ENCODE measurements around the gene PAK1.

PAK1 gene

DNA sequence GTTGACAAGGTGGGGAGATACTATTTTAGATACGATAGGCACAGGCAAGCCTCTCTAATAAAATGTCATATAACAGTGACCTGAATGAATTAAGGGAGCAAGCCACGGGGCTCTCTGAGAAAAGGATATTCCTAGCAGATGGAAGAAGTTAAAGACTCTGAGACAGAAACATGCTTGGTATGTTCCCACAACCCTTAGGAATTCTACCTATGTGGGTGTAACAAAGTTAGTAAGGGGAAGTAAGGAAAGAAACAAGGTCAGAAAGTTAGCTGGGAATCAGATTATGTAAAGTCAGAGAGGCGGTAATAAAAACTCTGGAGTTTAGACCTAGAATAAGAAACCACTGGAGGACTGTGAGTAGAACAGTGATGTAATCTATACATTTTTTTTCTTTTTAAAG lies 112.7 kb downstream of the PAK1 start:
- no peak for DNase-seq

DNA sequence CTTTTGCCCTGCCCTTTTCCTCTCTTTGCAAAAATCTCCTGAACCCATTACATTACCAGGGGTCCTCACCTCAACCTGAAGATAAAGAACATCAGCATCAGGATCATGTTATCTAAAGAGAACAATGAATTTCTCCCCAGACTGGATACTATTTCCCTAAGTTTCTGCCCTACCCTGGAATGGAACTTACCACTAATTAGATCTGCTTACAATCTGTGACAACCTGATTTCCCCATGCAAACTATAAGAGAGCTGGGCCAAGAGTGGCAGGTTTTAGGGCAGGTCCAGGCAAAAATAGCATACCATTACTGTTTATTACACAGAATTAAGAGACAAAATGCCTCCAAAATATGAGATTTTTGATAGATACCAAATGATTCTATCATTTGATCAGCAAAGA lies 114.4 kb downstream of the PAK1 start:
- no peak for DNase-seq

DNA sequence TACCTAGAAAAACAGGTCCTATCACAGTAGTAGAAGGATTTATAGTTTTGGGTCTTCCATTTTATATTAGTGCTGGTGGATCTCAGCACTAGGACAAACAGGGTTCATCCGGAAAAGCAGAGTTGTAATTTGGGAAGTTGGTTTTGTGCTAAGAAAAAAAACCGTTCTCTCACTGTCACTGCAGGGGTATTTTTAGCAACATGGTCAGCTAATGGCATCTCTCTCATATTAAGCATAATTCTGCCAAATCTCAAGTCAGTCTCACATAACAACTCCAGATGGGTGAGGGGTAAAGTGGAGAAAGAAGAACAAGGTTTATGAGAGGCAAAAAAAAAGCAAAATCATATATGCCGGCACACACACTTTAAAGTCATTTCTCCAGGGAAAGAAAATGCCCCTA lies 120.8 kb downstream of the PAK1 start:
- DNase-seq, result no peak

DNA sequence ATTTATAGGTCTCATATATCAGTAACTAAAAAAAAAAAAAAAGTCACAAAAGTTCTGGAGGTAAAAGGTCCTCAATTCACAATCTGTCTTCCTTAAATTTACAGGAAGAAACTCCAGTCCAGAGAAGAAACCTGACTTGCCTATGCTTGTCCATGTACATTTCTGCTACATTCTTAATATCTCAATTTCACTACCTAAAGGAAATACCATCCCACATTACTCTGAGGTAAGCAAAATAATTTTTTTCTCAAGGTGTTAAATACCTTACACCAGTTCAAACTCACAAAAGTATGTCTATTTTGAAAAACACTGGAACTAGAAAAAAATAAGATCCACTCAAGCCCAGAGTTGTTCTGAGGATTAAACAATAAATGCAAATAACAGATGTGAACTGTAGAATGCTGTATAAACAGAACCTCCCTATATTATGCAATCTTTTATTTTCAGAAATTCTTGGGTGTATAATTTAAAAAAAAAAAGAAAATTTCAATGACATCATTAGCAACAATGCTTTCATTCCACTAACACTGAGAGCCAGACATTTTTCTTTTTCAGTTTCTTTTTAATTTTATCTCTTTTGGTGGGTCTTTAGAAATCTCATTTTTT lies 122.5 kb downstream of the PAK1 start:
- DNase-seq, result no peak

DNA sequence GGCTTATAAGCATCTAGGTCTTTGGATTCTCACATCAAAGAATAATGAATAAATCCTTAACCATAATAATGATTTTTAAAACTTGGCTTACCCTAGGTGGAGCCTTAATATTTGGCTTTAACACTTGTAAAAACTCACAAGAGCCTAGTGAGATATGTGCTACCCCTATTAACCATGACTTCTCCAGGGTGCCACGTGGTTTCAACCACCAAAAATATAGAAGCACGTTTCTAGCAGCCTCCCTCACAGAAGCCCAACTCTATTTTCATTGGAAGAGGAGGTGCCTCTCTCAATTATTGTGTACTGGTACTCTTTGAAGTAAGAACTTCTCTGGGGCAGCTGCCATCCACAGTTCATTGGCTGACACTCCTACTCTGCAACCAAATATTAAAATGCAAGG lies 125.9 kb downstream of the PAK1 start:
- no peak for DNase-seq

DNA sequence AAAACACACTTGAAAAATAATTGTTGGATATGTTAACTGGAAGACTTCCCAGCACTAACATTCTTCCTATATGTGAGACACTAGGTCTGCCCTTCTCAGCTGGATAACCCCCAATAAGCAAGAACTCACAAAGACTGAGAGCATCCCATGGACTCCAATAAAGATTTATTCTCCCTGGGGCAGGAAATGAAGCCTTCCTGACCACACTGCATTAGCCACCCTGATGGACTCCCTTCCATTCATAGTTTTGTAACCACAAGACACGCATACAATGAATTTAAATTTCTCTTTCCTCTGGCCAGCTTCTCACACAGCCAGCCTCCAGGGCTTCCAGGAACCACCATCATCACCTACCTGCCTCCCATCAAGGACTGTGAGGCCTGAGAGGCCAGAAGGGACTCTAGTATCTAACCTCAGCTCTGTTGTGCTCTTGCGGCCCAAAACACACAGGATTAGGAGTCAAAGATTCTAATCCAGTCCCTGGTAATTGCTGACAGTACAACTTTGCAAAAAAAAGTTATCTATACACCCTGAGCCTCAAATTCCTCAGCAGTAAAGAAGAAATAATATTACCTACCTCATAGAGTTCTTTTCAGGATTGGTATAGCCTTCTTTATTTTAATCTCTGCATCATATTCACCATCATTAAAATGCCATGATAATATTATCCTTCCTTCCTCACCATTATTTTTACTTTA lies 126.8 kb downstream of the PAK1 start:
- no peak for DNase-seq

DNA sequence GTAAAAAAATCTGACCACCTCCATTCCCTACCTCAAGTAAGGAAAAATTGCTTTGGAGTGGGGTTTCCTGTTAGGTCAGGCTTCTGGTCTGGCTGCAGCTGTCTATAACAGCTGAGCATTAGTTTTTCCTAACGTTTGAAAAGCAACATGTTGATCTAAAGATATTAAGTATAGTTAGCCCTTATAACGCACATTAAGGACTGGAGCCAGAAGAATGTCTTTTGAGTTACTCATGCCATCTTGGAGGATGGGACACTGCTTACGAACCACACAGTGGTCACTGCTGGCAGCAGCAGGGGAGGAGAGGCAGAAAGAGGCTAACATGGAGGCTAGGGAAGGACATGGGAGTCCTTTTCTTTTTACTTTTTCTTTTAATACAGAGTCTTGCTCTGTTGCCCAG lies 128.3 kb downstream of the PAK1 start:
- no peak for DNase-seq

DNA sequence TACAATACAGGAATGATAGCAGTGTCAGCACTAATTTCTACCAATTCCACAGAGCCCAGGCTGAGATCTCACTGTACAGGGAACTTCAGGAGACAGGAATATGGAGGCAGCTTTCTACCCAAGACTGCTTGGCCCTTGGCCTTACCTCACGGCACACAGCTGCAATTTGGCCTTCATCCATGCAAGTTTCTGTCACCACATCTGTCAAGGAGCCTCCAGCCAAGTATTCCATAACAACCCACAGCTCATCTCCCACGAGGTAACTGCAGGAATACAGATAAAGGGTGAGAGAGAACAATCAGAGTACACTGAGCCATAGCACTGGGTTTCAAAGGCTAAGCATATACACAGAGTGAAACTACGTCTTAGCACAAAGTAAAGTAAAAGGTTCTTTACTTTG lies 133.4 kb downstream of the PAK1 start:
- DNase-seq, result no peak

DNA sequence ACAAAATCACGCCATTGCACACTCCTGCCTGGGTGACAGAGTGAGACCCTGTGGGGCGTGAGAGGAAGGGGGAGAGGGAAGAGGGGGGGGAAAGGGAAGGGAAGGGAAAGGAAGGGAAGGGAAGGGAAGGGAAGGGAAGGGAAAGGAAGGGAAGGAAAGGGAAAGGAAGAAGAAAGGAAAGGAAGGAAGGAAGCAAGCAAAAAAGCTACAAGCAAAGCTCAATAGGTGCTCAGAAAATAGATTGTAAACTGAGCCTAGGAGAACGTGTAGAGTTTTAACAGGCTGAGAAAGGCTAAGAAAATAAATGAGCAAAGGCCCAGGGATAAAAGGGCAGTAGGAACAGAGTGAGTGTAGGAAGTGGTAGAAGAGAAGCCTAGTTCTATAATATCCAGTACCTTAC lies 141.6 kb downstream of the PAK1 start:
- no peak for DNase-seq

DNA sequence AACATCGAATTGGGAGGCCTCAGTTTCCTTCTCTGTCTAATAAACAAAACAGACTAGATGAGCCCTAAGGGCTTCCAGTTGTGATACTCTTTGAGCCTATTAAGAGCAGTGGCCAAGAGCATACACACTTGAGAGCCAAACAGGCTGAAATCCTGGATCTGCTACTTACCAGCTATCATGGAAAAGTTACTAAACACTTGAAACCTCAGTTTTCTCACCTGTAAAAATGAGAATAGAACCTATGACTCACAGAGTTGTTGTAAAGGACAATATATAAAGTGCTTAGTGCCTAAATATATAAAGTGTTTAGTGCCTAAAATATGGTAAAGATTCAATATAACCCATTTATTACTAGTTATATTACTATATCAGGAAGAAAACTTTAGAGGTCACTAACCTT lies 148.7 kb downstream of the PAK1 start:
- DNase-seq, result no peak

DNA sequence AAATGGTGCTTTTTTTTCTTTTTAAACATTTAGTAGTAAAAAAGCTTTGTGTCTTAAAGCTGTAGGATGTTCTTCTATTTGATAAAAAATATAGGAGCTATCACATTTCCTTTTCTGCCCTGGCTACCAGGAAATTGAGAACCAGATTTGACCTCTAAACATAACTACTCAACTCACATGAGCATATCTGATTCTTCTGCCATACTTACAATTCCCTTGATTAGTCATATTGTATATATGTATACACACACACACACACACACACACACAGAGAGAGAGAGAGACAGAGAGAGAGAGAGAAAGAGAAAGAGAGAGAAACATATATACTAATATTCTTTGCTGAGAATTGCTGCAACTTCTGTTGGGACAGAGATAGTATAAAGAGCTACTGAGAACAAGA lies 149.4 kb downstream of the PAK1 start:
- no peak for DNase-seq

DNA sequence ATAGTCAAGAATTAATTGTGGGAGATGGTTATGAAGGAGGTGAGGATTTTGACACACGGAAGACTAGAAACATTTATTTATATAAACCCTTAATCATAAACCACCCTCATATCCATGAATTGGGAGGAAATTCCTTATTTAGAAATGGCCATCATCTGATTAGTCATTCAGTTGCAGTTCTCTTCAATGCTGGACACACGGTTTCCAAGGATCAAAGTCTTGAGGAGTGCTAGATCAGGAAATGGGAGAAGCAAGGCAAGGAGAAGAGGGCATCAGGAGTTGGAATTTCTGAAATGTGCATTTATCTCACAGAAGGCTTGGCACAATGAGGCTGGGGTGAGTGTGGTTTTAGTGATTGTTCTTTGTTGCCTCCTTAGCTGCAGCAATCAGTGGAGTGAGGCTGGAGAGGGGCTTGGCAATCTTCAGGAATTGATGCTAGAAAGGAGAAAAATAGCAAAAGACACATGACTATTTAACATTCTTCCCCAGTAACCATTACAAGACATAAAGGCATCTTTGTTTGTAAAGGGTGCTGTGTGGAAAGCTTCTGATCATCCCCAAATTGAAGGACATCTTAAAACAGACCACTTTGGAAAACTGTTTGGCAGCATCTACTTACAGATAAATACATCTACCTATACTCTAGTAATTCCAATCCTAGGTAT lies 150.8 kb downstream of the PAK1 start:
- DNase-seq, result no peak

DNA sequence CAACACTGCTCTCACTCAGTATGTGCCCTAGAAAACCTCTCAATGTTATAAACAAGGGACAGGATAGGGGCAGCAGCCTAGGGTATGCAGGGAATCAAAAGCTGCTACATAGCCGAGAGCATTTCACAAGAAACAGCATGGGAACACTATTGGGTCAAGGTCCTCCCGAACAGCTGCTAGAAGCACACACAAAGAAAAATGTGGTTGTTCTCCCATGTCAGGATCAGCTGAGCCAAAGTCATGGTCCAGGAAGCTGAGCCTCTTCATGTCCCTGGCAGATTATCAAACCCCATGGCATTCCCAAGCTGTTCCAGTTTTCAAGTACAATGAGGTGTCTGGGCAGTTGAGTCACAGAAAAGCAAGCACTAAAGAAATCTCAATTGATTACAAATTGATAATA lies 151.4 kb downstream of the PAK1 start:
- no peak for DNase-seq

DNA sequence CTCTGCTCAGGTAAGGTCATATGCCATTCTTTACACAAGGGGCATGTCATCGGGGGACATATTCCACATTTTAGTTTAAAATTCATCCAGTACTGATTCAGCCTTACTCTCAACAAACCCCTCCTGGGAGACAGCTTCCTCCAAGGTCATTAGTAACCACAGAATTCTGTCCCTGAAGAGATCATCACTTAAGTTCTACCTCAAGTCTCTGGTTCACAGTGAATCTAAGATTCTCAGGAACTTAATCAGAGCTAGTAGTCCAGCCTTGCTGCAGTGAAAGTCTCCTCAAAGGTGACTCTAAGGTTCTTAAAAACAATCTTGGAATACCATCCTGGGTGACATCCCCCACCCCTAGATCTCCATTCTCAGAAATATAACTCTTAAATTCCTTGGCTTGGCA lies 153.5 kb downstream of the PAK1 start:
- no peak for DNase-seq

DNA sequence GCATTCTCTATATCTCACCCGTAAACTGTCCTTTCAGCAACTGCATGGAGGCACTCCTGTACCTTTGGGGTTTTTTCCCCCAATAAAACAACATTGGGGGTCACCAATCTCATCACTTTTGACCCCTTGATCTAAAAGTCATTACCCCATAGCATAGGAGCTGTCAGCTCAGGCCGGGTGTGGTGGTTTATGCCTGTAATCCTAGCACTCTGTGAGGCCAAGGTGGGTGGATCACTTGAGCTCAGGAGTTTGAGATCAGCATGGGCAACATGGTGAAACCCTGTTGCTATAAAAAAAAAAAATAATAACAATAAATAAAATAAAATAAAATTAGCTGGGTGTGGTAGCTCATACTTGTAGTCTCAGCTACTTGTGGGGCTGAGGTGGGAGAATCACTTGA lies 155.3 kb downstream of the PAK1 start:
- DNase-seq, result no peak

DNA sequence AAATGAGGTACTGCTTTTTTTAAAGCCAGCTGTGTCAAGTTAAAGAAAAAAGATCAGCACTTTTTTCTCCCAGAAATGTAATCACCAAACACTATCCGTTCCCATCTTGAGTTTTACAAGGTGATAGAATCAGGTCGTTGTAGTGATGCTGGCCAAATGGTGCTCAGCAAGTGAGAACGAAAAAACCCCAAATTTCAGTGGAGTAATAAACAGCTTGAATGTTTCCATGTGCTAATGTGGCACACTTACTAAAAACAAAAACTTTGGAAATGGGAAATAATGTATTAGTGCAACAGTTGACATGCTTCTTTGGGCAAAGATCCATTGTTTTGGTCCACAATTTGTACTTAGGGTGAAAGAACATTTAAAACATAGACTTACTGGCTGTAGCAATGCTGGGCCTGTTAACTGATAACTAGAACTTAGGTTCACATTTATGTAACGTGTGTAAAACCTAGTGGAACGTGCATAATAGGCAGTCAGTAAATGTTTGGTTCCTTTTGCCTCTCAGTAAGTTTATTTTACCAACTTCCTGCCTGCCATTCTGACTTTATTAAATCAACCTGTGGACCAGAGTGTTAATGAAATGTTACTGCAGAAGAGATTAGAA lies 157.1 kb downstream of the PAK1 start:
- DNase-seq, result no peak

DNA sequence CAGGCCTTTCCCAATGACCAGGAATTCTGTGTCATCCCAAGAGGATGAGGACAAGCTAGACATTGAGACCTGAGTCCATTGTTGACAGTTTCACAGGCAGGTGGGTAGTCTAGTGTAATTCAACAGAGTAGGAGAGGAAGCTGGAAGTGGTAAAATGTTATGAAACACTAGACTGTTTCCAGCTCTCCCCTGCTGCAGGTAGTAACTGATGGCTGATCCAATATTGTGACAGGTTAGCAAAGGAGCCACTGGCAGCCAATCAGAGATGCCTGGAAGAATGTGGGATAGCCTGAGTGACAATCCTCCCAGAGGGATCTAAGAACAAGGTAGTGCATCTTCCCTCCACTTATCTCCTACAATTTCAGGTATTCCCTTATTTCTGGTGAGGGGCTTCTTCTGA lies 161.8 kb downstream of the PAK1 start:
- DNase-seq, result no peak

DNA sequence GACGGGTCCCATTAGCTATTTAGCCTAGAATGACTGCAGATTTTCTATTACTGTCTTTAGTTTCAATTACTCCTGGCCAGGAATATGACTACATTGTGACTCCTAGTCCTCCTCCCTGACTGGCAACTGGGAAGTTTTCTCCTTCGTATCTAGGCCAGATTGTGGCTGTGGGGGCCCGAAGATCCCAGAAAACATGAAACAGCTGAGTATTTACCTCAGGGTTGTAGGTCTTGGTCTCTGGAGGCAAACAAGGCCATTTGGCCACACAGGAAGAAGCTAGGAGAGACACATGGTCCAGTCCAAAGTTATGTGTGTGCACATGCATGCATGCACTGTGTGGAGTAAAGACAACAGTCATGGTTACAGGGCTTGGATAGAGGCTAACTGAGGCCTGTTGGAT lies 162.2 kb downstream of the PAK1 start:
- DNase-seq, result no peak

DNA sequence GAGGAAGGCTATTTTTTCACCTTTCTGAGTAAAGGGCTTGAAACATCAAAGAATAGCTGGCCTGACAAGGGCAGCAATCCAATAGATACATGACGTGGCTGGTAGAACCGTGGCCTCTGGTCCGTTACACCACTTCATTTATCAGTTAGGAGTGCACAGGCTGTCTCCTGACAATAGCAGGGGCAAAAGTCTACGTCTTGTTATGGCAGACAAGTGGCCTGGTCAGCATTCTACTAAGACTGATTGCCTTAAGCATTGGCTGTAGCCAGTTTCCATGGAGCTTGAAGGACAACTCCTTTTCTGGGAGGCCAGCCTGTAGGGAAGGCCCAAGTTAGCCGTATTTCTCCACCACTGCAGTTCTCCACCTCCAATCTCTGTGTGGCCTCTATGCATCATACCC lies 163.2 kb downstream of the PAK1 start:
- DNase-seq, result no peak

DNA sequence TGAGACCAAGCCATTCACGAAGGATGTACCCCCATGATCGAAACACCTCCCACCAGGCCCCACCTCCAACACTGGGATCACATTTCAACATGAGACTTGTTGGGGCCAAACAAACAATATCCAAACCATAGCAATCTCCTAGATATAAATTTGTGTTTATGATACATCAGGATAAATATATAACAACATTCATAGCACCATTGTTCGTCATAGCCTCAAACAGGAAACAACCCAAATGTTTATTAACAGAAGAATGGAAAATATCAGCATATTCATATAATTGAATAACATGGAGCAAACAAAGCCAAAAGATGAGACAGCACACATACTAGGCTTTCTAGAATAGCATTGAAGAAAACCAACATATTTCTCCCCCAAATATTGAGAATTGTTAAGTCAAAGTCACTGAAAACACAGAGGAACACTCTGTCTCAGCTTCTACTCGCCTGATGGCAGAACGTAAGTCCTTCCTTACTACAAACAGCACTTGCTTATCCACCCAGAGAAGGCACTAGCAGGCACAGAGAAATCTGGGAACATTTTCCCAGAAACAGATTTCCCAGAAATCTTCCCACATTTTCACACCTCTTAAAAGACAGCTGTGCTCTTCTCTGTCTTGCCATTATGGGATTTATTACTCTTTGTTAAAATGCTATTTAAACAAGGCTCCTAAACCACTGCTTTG lies 164.4 kb downstream of the PAK1 start:
- no peak for DNase-seq

DNA sequence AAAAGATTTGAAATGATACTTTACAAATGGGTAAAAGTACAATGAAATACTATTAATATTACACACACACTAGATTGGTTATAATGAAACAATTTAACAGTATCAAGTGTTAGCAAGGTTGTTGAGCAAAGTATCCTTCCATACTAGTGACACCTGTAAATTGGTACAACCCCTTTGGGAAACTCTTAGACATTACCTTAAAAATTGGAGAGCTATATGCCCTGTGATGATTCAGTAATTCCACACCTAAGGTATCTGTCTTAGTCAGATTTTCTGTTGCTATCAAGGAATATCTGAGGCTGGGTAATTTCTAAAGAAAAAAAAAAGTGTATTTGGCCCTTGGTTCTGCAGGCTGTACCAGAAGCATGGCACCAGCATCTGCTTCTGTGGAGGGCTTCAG lies 165.1 kb downstream of the PAK1 start:
- no peak for DNase-seq

DNA sequence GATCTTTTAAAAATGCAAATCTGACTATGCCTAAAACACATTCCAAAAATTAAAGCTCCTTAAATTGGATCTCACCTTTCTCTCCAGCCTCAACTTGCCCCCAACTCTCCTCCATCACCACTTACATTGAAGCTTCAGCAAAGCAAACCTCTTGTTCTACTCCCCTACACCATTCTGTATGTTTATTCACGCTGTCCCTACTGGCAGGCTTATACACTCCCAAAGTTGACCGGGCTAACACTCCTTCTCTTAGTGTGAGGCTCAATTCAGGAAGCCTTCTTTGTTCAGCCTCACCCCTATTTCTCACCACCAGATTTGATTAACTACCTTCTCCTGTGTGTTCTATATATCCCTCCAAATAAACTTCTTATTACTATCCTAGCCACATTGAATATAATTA lies 170.6 kb downstream of the PAK1 start:
- no peak for DNase-seq

DNA sequence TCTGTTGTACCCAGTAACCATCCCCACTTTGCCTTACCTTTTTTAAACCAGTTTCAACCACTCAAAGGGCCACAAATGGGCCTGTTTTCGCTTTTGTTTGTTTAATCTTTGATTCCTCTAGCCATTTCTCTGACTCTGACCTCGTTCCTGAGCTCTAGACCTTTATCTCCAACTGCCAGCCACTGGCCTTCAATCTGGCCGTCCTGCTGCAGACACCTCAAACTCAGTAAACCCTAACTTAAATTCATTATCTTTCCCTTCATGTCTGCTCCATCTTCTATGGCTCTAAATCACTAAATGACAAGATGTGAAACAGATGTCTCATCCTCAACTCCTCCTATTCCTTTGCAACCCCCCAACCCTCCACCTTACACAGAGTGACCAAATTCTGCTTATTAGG lies 171.1 kb downstream of the PAK1 start:
- DNase-seq, result peak; percentile 13

DNA sequence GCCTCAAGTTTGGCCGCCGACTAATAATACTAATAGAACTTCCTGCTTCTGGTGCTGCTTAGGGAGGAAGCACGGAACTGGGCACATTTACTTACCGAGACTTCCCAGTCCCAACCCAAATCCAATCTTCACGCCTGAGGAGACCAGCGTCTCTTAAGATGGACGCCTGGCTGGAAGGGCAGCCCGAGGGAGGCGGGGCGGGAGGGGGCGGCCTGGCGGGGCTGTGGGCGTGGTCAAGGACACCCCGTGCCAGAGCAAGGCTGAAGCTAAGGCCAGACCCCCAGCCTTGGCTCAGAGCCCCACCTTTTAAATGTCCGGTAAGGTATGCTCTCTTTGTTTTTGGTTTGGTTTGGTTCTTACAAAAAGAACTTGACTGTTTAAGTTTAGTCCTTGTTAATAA lies 172.4 kb downstream of the PAK1 start, which contains the start of gene GDPD4:
Gene GDPD4 (minus strand): TSS at position 177 of the 400 bp plus-strand sequence. CDS start 16,549 bp downstream, outside the sequence.
- DNase-seq, result no peak
